Panc1 (cell line): ENCODE data around the gene CPLX3.

Experiments used
- SIN3A ChIP-seq: IDR thresholded peaks from 2 replicates; pipeline ENCODE4 v1.6.1; 2012; ENCODE audit warnings: low read depth, mild to moderate bottlenecking, low read length, moderate library complexity, borderline replicate concordance; ENCODE audit not compliant: insufficient read depth
- TCF7L2 ChIP-seq: IDR thresholded peaks from 2 replicates; pipeline ENCODE4 v1.6.1; 2011; ENCODE audit warnings: mild to moderate bottlenecking, low read depth, low read length, inconsistent platforms
- TF ChIP-seq, protein P1 (sequence below): fragments of 450-650 bp; IDR thresholded peaks from 2 replicates; pipeline ENCODE4 v1.5.1; 2017; ENCODE audit warnings: mild to moderate bottlenecking
- TF ChIP-seq, protein P2 (sequence below), 2 experiments: IDR thresholded peaks; 2 replicates each; pipeline ENCODE4 v1.6.1; 2011 to 2012; ENCODE audit warnings: low read depth in 2 of 2, control low read depth in 1 of 2, low read length in 1 of 2, mild to moderate bottlenecking in 1 of 2, moderate library complexity in 1 of 2; ENCODE audit not compliant: insufficient read depth in 1 of 2

DNA sequence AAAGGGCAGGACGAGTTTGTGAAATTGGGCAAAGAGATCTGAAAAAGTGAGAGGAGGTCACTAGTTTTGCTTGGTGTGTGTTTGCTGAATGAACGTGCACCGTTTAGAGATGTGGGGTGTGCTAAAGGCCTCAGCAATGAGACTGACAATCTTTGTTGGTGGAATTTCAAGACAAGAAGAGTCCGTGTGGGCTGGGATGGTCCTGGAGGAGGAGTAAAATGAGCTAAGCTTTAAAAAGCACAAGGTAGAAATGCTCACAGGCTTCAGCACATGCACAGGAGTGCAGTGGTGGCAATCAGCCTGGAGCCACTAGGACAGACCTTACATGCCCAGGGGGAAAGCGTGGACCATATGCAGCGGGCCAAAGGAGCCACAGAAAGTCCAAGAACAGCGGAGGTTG is 1.5 kb upstream of the CPLX3 start:
- TF ChIP-seq, protein P1, sequence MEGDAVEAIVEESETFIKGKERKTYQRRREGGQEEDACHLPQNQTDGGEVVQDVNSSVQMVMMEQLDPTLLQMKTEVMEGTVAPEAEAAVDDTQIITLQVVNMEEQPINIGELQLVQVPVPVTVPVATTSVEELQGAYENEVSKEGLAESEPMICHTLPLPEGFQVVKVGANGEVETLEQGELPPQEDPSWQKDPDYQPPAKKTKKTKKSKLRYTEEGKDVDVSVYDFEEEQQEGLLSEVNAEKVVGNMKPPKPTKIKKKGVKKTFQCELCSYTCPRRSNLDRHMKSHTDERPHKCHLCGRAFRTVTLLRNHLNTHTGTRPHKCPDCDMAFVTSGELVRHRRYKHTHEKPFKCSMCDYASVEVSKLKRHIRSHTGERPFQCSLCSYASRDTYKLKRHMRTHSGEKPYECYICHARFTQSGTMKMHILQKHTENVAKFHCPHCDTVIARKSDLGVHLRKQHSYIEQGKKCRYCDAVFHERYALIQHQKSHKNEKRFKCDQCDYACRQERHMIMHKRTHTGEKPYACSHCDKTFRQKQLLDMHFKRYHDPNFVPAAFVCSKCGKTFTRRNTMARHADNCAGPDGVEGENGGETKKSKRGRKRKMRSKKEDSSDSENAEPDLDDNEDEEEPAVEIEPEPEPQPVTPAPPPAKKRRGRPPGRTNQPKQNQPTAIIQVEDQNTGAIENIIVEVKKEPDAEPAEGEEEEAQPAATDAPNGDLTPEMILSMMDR = no peak
- TF ChIP-seq TCF7L2 (no peak), SIN3A (no peak)
- TF ChIP-seq, protein P2, sequence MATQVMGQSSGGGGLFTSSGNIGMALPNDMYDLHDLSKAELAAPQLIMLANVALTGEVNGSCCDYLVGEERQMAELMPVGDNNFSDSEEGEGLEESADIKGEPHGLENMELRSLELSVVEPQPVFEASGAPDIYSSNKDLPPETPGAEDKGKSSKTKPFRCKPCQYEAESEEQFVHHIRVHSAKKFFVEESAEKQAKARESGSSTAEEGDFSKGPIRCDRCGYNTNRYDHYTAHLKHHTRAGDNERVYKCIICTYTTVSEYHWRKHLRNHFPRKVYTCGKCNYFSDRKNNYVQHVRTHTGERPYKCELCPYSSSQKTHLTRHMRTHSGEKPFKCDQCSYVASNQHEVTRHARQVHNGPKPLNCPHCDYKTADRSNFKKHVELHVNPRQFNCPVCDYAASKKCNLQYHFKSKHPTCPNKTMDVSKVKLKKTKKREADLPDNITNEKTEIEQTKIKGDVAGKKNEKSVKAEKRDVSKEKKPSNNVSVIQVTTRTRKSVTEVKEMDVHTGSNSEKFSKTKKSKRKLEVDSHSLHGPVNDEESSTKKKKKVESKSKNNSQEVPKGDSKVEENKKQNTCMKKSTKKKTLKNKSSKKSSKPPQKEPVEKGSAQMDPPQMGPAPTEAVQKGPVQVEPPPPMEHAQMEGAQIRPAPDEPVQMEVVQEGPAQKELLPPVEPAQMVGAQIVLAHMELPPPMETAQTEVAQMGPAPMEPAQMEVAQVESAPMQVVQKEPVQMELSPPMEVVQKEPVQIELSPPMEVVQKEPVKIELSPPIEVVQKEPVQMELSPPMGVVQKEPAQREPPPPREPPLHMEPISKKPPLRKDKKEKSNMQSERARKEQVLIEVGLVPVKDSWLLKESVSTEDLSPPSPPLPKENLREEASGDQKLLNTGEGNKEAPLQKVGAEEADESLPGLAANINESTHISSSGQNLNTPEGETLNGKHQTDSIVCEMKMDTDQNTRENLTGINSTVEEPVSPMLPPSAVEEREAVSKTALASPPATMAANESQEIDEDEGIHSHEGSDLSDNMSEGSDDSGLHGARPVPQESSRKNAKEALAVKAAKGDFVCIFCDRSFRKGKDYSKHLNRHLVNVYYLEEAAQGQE (IDR thresholded peaks at IDR 0.05; ENCODE audit: insufficient read depth in 1 of 2, low read depth in 2 of 2, low read length in 1 of 2) = no peak
